HG02642 (cell line): ENCODE results near the gene SLC30A9.

Source experiments
- ATAC-seq: cut with Tn5 transposase; IDR thresholded peaks from one replicate; pipeline ENCODE4 v1.9.1; 2021; ENCODE audit warnings: mild to moderate bottlenecking; ENCODE audit not compliant: unreplicated experiment, poor library complexity

Gene SLC30A9

GRCh38 chr4:42123071-42123644, 132.8 kb downstream of the SLC30A9 start:
- ATAC-seq = no peak

DNA sequence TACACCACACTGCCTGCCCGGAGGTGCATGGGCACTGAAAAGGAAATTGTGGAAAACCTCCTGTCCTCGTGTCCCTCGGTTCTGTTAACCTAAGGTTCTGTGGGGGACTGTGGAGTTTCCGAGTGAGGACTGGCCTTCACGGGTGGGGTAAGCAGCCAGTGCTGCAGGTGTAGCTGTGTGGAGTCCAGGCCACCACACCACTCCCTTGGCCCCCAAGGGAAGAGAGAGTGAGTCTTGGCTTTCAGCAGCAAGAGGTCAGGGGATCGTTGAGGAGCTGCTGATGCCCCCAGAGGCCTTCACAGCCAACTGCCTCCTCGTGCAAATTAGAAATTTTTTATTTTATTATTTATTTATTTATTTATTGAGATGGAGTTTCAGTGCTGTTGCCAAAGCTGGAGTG, 141.8 kb downstream of the SLC30A9 start:
- ATAC-seq = no peak

- ATAC-seq = no peak
These were observed 142.7 kb downstream of the SLC30A9 start for GRCh38 chr4:42133006-42133405.

- ATAC-seq = no peak
These were observed 146.0 kb downstream of the SLC30A9 start for GRCh38 chr4:42136371-42136770.
